Measurements from ENCODE around the gene CRYGC. TPM values are rescaled to one million over a fixed set of nuclear protein-coding genes. Genes with fewer than 3 reads are reported as not detected.

CRYGC gene
- total RNA-seq, 3 donors from 2014 or later, result not detected

DNA sequence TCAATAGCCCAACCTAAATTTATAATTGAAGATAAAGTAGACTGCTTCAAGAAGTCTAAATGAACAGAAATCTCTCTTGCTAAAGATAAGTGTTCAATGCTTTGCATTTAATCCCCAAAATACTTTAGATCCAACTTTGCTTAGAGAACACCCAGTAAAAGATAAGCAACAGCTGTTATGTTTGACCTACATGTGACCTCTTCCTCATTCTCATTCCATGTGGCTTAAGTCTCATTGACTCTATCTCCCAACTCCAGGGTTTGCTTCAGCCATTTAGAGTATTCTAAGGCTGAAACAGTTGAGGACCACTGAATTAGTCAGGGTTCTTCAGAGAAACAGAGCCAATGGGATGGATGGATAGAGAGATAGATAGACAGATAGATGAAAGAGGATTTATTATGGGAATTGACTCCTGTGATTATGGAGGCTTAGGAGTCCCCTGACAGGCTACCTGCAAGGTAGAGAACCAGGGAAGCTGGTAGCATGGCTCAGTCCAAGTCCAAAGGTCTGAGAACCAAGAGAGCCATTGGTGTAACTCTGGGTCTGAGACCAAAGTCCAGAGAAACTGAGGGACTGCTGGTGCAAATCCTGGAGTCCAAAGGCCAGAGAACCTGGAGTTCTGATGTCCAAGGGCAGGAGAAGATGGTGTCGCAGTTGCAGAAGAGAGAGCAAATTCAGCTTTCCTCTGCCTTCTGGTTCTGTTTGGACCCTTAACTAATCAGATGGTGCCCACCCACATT lies 37.4 kb downstream of the CRYGC start:
- Histone ChIP-seq H3K4me1 (no peaks in the 10 kb centered on the region), H3K27ac (no peak overlapping the region), H3K4me3 (no peak overlapping the region), H3K27me3 (no peaks in the 10 kb centered on the region), H3K9me3 (no peaks in the 10 kb centered on the region), H3K36me3 (no peaks in the 10 kb centered on the region)
- intact Hi-C loops (cut with DNase I; ENCODE audit: low total_unique reads), result no loop called here
- no peak for DNase-seq (ENCODE audit: low spot score in 2 of 2)
- TF ChIP-seq POLR2A (IDR thresholded peaks at IDR 0.05), result no peak
- TF ChIP-seq, protein P1, sequence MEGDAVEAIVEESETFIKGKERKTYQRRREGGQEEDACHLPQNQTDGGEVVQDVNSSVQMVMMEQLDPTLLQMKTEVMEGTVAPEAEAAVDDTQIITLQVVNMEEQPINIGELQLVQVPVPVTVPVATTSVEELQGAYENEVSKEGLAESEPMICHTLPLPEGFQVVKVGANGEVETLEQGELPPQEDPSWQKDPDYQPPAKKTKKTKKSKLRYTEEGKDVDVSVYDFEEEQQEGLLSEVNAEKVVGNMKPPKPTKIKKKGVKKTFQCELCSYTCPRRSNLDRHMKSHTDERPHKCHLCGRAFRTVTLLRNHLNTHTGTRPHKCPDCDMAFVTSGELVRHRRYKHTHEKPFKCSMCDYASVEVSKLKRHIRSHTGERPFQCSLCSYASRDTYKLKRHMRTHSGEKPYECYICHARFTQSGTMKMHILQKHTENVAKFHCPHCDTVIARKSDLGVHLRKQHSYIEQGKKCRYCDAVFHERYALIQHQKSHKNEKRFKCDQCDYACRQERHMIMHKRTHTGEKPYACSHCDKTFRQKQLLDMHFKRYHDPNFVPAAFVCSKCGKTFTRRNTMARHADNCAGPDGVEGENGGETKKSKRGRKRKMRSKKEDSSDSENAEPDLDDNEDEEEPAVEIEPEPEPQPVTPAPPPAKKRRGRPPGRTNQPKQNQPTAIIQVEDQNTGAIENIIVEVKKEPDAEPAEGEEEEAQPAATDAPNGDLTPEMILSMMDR (IDR thresholded peaks at IDR 0.05), result no peak
- no peak for TF ChIP-seq POLR2AphosphoS5 (IDR thresholded peaks at IDR 0.05)

DNA sequence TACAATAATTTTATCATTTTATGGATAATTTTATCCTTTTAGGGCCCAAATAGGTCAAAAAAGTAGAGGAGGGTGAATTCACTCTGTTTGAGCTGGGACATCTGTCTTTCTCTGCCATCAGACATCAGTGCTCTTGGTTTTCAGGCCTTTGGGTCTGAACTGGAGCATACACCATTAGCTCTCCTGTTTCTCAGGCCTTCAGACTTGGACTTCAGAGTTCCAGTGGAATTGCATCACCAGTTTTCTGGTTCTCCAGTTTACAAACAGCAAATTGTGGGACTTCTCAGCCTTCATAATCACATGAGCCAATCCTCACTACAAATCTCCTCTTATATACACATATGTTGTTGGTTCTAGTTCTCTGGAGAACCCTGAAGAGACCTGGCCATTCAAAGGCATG lies 39.2 kb downstream of the CRYGC start:
- intact Hi-C loops (cut with DNase I; ENCODE audit: low total_unique reads), result no loop called here

DNA sequence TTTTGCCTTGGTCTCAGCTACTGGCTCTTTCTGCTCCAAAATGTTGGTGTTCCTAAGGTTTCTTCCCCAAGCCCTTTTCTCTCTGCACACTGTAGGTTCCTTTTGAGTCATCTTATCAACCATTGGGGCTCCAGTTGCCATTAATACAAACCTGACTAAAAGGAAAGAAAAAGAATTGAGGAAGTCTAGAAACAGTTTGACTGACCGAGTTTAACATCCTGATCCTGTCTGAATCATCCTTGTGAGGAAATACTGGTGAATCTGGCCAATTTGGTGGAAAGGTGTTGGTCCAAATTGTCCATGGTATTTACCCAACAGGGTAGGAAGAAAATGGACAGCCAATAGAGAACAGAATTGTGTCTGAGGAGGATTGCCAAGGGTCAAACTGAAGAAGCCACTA lies 43.6 kb downstream of the CRYGC start:
- Histone ChIP-seq H3K36me3 (no peaks in the 10 kb centered on the region), H3K4me3 (no peak overlapping the region), H3K27me3 (no peaks in the 10 kb centered on the region), H3K4me1 (no peaks in the 10 kb centered on the region), H3K9me3 (no peaks in the 10 kb centered on the region), H3K27ac (no peak overlapping the region)
- no peak for DNase-seq (ENCODE audit: low spot score in 2 of 2)
- TF ChIP-seq POLR2A (IDR thresholded peaks at IDR 0.05) (no peak), POLR2AphosphoS5 (IDR thresholded peaks at IDR 0.05) (no peak)
- TF ChIP-seq, protein P1 (IDR thresholded peaks at IDR 0.05), result no peak
- intact Hi-C loops (cut with DNase I; ENCODE audit: low total_unique reads), result no loop called here

More for the DNA sequence above, 39.2 kb downstream of the CRYGC start:
- Histone ChIP-seq H3K4me3 (no peak overlapping the region), H3K9me3 (no peaks in the 10 kb centered on the region), H3K27ac (no peak overlapping the region), H3K4me1 (no peaks in the 10 kb centered on the region), H3K27me3 (no peaks in the 10 kb centered on the region), H3K36me3 (no peaks in the 10 kb centered on the region)
- TF ChIP-seq POLR2AphosphoS5 (IDR thresholded peaks at IDR 0.05), result no peak
- TF ChIP-seq, protein P1 (IDR thresholded peaks at IDR 0.05), result no peak
- DNase-seq (ENCODE audit: low spot score in 2 of 2), result no peak

DNA sequence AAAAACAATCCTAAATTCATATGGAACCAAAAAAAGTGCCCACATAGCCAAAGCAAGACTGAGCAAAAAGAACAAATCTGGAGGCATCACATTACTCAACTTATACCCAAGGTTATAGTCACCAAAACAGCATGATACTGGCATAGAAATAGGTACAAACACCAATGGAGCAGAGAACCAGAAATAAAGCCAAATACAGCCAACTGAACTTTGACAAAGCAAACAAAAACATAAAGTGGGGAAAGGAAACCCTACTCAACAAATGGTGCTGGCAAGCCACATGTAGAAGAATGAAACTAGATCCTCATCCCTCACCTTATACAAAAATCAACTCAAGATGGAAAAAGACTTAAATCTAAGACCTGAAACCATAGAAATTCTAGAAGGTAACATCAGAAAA lies 45.8 kb downstream of the CRYGC start:
- no peaks in the 10 kb centered on the region for H3K9me3 ChIP-seq
- no peaks in the 10 kb centered on the region for H3K4me1 ChIP-seq
- H3K27me3 ChIP-seq, result no peaks in the 10 kb centered on the region
- H3K4me3 ChIP-seq, result no peak overlapping the region
- no peak overlapping the region for H3K27ac ChIP-seq
- intact Hi-C loops (cut with DNase I; ENCODE audit: low total_unique reads), result no loop called here
- TF ChIP-seq POLR2AphosphoS5 (IDR thresholded peaks at IDR 0.05) (no peak), POLR2A (IDR thresholded peaks at IDR 0.05) (no peak)
- TF ChIP-seq, protein P1 (IDR thresholded peaks at IDR 0.05), result no peak
- no peaks in the 10 kb centered on the region for H3K36me3 ChIP-seq
- no peak for DNase-seq (ENCODE audit: low spot score in 2 of 2)

Other genes starting within 250 kb of the CRYGC start
- gene PLEKHM3, start 104.3 kb downstream of the CRYGC start, total RNA-seq, result 10 to 100 TPM; 24.3 to 35.0 (median 29.0) TPM
- not detected for gene CRYGD, start 5.3 kb downstream of the CRYGC start, total RNA-seq
- not detected for gene CRYGB, start 16.3 kb upstream of the CRYGC start, total RNA-seq
- not detected for gene CRYGA, start 33.8 kb upstream of the CRYGC start, total RNA-seq
- gene C2orf80, start 60.2 kb upstream of the CRYGC start, total RNA-seq, result not detected
- gene IDH1, start 125.2 kb upstream of the CRYGC start, total RNA-seq, result 100 to 1,000 TPM in 1 of 3 donors, 10 to 100 TPM in 2; 80.3 to 333 (median 94.5) TPM
- gene PIKFYVE, start 136.4 kb upstream of the CRYGC start, total RNA-seq, result 10 to 100 TPM; 33.8 to 55.8 (median 45.1) TPM

All from breast epithelium (tissue), 4 donors.